Measurements from ENCODE around the gene PIGP.

DNA sequence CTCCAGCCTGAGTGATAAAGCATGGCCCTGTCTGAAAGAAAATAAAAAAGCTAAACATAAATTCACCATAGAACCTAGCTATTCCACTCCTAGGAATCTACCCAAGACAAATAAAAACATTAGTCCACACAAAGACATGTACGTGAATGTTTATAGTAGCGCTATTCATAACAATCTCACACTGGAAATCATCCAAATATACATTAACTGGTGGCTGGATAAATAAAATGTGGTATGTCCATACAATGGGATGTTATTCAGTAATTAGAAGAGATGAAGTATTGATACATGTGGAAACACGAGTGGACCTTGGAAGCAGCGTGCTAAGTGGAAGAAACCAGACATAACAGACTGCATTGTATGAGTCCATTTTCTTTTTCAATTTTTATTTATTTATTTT, 36.7 kb downstream of the PIGP start:
- TF ChIP-seq, protein P1, sequence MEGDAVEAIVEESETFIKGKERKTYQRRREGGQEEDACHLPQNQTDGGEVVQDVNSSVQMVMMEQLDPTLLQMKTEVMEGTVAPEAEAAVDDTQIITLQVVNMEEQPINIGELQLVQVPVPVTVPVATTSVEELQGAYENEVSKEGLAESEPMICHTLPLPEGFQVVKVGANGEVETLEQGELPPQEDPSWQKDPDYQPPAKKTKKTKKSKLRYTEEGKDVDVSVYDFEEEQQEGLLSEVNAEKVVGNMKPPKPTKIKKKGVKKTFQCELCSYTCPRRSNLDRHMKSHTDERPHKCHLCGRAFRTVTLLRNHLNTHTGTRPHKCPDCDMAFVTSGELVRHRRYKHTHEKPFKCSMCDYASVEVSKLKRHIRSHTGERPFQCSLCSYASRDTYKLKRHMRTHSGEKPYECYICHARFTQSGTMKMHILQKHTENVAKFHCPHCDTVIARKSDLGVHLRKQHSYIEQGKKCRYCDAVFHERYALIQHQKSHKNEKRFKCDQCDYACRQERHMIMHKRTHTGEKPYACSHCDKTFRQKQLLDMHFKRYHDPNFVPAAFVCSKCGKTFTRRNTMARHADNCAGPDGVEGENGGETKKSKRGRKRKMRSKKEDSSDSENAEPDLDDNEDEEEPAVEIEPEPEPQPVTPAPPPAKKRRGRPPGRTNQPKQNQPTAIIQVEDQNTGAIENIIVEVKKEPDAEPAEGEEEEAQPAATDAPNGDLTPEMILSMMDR (IDR thresholded peaks at IDR 0.05; ENCODE audit: extremely low read depth in 1 of 2, insufficient read depth in 1 of 2, low read depth in 1 of 2, low read length in 2 of 2): no peak
- TF ChIP-seq EZH2 (IDR thresholded peaks at IDR 0.05; ENCODE audit: borderline replicate concordance, low read depth, low read length, severe bottlenecking) (no peak), POLR2AphosphoS5 (IDR thresholded peaks at IDR 0.05; ENCODE audit: insufficient read depth, low read depth, low read length) (no peak), POLR2A (IDR thresholded peaks at IDR 0.05; ENCODE audit: low read depth, low read length) (no peak)

Measured in endothelial cell of umbilical vein (primary cell).